Amniotic epithelial cell (primary cell): ENCODE results near the gene FBXO24.
A peak's percentile ranks its signal among the peaks of the same experiment; 100 is the strongest.
"Not testable (repeated sequence)": the region's sequence is repeated elsewhere in the genome, so short reads cannot be mapped to it uniquely, and the experiment has no call there.

Source experiments
- DNase-seq: peaks from one replicate; pipeline ENCODE4 v3.0.0-alpha.2; 2010; ENCODE audit warnings: low read depth

Gene FBXO24, protein sequence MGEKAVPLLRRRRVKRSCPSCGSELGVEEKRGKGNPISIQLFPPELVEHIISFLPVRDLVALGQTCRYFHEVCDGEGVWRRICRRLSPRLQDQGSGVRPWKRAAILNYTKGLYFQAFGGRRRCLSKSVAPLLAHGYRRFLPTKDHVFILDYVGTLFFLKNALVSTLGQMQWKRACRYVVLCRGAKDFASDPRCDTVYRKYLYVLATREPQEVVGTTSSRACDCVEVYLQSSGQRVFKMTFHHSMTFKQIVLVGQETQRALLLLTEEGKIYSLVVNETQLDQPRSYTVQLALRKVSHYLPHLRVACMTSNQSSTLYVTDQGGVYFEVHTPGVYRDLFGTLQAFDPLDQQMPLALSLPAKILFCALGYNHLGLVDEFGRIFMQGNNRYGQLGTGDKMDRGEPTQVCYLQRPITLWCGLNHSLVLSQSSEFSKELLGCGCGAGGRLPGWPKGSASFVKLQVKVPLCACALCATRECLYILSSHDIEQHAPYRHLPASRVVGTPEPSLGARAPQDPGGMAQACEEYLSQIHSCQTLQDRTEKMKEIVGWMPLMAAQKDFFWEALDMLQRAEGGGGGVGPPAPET

DNA sequence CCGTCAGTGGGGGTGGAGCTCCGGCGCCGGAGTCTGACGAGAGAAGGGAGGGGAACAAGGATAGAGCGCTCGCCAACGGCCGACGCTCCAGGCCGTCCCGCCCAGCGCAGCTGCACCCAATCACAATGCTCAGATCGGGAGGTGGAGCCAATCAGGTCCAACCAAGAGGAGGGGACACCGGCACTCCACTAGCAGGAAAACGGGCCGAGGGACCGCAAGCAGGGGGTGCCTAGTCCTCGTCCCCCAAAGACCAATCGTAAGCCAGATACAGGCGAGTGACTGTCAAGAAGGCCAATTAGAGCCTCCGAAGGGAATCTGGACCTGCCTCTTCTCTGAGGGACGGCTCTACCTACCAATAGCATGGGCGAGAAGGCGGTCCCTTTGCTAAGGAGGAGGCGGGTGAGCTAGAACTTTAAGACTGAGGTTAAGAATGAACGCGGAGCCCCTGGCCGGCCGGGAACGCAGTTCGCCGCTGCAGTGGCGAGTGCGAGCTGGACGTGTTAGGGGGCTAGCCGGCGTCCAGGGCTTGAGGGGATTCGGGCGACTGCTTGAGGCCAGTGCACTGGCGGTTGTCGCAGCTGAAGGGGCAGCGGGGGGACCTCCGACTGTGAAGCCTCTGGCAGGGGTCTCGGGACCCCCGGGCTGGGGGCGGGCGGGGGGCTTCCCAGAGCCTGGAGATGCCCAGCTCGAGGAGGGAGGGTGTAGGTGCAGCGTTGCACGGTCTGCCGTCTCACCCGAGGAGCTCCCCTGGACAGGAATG lies at the start of gene FBXO24:
FBXO24 (plus strand) TSS at position 63 of the 760 bp plus-strand sequence; CDS start at position 361, 298 bp downstream.
- peak; percentile 100 for DNase-seq

DNA sequence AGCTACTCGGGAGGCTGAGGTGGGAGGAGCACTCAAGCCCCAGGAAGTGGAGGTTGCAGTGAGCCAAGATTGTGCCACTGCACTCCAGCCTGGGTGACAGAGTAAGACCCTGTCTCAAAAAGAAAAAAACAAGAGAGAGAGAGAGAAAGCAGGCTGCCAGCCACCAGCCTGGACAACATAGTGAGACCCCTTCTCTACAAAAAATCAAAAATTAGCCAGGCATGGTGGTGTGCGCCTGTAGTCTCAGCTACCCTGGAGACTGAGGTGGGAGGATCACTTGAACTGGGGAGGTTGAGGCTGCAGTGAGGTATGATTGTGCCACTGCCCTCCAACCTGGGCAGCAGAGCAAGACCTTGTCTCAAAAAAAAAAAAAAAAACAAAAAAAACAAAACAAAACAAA lies 49.4 kb upstream of the FBXO24 start:
- DNase-seq = not testable (repeated sequence)

DNA sequence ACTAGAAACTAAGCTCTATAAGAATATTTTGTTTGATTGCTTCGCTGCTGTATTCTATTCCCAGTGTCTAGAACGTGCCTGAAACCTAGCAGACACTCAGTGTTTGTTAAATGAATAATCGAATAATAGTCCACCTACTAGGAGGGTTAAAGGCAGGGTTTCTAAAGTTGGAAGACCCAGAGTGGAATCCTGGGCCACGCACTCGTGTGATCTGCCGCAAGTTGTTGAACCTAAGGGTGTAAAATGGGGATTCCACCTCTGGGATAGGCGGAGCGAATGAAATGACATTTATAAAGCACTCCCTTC lies 47.8 kb upstream of the FBXO24 start:
- DNase-seq = no peak

DNA sequence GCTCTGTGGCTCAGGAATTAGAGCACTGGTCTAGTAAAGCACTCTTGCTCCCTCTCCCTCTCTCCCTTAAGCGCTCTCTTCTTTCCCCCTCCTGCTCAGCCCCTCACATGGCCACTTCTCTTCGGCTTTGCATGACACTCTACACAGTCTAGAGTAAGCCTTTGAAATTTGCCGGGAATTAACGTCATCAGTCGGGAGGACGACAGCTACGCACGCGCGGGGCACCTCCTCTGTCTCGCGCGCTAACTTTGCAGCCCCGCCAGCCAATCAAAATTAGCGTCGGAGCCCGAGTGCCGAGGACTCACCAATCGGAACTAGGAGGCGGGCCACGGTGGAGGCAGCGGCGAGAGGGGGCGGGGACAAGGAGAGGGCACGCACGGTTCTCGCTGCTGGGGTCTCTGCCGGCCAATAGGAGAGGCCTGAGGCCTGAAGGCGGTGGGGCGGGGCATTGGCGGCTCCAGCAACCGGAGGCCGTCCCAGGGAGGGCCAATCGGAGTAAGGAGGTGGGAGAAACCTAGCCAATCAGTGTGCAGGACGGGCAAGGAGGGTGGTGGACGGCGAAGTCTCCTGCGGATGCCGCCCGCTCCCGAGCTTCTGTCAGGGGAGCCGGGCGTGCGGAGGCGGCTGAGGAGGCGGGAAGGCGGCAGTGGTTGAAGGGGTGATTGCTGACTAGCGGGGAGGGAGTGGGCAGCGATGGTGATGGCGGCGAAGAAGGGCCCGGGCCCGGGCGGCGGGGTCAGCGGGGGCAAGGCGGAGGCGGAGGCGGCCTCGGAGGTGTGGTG lies 47.3 kb upstream of the FBXO24 start, which contains the start of gene AGFG2:
AGFG2 (plus strand) TSS at position 550 of the 782 bp plus-strand sequence; CDS start at position 694, 144 bp downstream.
- DNase-seq = peak; percentile 99

- no peak for DNase-seq
These were observed 46.6 kb upstream of the FBXO24 start for GRCh38 chr7:100539436-100540006.

GRCh38 chr7:100540073-100540723 lies 45.9 kb upstream of the FBXO24 start:
- no peak for DNase-seq

- peak; percentile 31 for DNase-seq
These were observed 44.8 kb upstream of the FBXO24 start for GRCh38 chr7:100541309-100541708.

GRCh38 chr7:100543586-100543985 lies 42.5 kb upstream of the FBXO24 start:
- no peak for DNase-seq

GRCh38 chr7:100544386-100544785 lies 41.7 kb upstream of the FBXO24 start:
- no peak for DNase-seq

DNA sequence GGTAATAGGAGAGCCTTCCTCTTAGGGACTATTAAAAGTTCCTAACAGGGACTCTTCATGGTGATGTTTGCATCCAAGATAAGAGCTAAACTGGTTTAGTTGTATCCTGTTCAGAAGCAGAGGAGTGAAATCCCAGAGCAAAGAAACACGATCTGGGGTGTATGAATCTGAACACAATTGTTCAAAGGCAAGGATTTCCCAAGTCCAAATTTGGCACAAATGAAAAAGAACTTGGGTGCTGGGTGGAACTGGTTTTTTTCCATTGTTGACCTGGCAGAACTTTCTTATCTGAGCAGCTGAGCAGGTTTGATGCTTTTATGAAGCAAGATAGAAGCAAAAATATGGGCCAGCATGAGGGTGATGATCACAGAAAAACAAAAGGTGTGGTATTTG lies 41.2 kb upstream of the FBXO24 start:
- DNase-seq = peak; percentile 71

DNA sequence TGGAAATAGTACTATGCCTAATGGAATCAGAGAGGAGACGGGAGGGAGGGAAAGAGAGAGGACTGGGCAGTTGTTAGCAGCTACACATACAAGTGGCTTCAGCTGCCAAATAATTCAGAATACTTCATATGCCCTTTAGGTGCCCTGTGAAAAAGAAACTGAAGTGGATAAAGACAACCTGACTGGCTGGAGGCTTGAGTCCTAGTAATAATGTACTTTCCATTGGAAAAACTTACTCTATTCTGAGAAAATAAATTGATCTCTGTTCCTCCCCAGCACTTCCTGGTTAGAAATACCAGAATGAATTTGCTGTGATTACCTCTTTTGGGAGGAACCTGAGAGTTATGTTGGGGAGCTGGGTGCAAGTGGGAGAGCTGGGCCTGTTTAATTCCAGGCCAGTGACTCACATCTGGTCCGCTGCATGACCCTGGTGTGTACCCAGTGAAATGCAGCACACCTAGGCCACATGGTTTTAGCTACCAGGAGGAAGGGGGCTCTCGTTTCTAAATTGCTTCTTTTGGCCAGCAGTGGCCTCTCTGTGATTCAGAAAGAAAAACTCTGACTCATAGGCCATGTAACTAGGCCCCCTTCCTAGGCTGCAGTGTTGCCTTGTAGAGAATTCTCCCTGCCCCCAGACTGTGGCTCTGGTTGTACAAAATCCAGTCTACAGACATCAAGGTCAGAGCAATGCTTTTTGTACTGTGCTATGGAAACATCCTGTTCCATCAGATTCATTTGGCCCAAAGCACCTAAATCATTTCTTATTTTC lies 40.6 kb upstream of the FBXO24 start:
- peak; percentile 99 for DNase-seq

DNA sequence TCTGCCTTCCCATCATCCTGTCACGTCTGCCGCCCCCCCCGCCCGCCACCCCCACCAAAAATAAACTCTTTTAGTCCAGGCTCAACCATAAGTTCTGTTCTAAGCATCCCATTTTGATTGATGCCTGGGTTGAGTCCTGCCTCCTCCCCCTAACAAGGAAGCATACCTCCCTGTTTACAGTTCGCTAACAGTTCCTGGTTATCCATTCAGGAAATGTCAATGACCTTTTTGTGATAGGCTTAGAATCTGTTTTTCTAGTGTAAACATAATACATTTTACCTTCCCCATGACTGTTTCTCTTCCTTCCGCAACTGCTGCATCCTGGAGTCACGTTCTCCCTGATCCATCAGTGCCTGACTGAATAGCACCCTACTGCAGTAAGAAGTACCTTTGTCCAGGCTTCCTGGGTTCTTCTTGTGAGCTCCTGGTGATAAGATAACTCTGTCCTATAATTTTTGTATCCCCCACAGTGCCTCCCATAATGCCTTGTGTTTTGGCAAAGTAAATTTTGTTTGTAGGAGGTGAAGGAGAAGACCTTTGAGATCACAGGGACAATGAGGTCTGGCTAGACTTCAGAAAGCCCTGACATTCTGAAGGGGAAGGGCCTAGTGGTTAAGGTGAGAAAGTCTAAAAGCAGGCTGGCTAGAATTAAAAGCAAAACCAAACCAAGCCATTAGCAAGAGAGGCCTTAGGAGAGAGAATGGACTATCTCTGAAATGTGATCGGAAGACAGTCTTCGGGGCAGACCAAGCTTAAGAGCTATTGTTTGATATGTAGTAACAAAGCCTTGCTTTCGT lies 39.8 kb upstream of the FBXO24 start:
- DNase-seq = no peak

- no peak for DNase-seq
These were observed 39.0 kb upstream of the FBXO24 start for GRCh38 chr7:100546926-100547800.

- DNase-seq = peak; percentile 65
These were observed 38.3 kb upstream of the FBXO24 start for GRCh38 chr7:100547872-100548271.

DNA sequence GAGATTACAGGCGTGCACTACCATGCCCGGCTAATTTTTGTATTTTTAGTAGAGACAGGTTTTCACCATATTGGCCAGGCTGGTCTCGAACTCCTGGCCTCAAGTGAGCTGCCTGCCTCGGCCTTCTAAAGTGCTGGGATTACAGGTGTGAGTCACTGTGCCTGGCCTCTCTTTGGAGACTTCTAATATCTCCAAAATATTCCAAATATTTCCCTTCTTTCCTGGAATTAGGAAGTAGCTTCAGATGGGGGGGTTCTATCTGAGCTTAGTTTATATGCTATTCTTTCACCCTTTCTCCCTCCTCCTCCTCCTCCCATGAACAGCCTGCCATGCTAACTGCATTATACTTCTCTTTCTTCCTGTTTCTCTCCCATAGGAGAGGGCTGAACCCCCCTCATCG lies 37.7 kb upstream of the FBXO24 start:
- DNase-seq = not testable (repeated sequence)

- DNase-seq = no peak
These were observed 33.6 kb upstream of the FBXO24 start for GRCh38 chr7:100552532-100552931.

GRCh38 chr7:100553032-100553431 lies 33.1 kb upstream of the FBXO24 start:
- DNase-seq = no peak

GRCh38 chr7:100555701-100556100 lies 30.4 kb upstream of the FBXO24 start:
- no peak for DNase-seq

- peak; percentile 64 for DNase-seq
These were observed 29.6 kb upstream of the FBXO24 start for GRCh38 chr7:100556541-100556940.
